ENCODE measurements around the gene GPR82.

- TF ChIP-seq CTCF (IDR thresholded peaks at IDR 0.05) (no peak), ZFX (IDR thresholded peaks at IDR 0.05; ENCODE audit: borderline replicate concordance) (no peak)
These were observed 46.6 kb upstream of the GPR82 start for GRCh38 chrX:41677183-41678060.

Measured in 22Rv1 (cell line).